Epidermal melanocyte (primary cell): ENCODE results near the gene FOS.
A peak's percentile ranks its signal among the peaks of the same experiment; 100 is the strongest.
"Not testable (repeated sequence)": the region's sequence is repeated elsewhere in the genome, so short reads cannot be mapped to it uniquely, and the experiment has no call there.

ENCODE experiments used
- DNase-seq: peaks from one replicate; pipeline ENCODE4 v3.0.0; 2011; ENCODE audit warnings: low spot score; ENCODE audit not compliant: insufficient read length

The FOS gene

DNA sequence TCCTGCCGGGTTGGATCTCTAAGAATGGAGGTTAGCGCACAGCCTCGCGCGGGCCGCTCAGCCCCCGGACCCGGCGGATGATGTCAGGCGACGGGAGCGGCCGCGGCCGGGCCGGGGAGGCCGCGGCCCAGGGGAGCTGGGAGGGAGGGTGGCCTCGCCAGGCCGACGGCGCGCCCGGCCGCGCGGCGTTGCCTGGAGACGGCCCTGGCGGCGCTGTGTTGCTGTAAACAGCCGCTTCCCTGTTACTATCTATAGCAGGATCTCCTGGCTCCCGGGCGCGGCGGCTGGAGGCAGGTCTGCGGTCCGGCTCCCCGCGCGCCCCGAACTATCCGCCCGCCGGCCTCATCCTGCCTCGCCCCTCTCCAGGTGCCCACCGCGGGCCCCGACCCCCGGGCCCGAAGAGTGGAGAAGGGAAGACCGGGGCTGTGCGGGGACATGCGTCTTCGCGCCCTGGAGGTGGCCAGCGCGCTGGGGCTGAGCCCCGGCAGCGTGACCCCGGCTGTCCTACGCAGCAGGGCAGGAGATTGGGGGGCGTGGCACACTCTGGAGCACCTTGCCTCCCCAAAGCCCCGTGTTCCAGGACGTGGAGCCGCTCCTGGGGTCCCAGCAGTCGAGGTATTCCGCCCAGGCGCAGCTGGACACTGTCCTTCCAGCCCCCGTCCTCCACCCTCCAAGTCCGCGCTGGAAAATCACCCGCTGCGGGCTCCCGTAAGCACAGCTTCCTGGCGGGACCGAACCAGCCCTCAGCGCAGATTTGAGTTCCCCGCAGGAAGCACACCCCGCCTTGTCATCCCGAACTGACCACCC is 1.4 kb upstream of the FOS start:
- DNase-seq = peak; percentile 54

DNA sequence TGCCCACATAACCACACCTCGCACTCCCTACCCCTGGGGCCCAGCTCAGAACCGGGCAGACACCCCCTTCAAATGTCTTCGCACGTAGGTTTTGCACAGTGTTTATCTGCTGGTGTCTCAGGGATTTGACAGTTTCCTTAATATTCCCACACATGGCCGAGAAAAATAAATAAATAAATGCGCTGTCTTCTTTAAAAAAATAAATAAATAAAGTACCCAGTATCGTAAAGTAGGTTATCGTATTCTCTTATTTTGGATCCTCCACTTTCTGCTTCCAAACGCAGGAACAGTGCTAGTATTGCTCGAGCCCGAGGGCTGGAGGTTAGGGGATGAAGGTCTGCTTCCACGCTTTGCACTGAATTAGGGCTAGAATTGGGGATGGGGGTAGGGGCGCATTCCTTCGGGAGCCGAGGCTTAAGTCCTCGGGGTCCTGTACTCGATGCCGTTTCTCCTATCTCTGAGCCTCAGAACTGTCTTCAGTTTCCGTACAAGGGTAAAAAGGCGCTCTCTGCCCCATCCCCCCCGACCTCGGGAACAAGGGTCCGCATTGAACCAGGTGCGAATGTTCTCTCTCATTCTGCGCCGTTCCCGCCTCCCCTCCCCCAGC is 710 bp upstream of the FOS start:
- no peak for DNase-seq

GRCh38 chr14:75279153-75279762 is 630 bp downstream of the FOS start:
- DNase-seq = peak; percentile 21

- DNase-seq = no peak
These were observed 1.2 kb downstream of the FOS start for GRCh38 chr14:75279763-75280290.

- DNase-seq = no peak
These were observed 1.7 kb downstream of the FOS start for GRCh38 chr14:75280291-75280830.

GRCh38 chr14:75280831-75281653 is 2.4 kb downstream of the FOS start:
- DNase-seq = no peak

GRCh38 chr14:75281654-75282019 is 3.0 kb downstream of the FOS start:
- no peak for DNase-seq

GRCh38 chr14:75282170-75282554 is 3.5 kb downstream of the FOS start:
- no peak for DNase-seq

DNA sequence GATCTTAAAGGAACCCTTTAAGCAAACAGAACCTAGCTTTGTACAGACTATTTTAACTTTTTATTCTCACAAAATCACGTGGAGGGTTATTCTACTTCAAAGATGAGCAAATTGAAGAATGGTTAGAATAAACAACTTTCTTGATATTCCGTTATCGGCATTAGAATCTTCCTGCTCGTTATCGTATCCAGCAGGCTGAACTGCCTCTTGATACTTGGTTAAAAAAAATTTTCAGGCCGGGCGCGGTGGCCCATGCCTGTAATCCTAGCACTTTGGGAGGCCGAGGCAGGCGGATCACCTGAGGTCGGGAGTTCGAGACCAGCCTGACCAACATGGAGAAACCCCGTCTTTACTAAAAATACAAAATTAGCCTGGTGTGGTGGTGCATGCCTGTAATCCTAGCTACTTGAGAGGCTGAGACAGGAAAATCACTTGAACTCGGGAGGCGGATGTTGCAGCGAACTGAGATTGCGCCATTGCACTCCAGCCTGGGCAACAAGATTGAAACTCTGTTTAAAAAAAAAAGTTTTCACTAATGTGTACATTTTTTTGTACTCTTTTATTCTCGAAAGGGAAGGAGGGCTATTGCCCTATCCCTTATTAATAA is 4.0 kb downstream of the FOS start:
- not testable (repeated sequence) for DNase-seq

DNA sequence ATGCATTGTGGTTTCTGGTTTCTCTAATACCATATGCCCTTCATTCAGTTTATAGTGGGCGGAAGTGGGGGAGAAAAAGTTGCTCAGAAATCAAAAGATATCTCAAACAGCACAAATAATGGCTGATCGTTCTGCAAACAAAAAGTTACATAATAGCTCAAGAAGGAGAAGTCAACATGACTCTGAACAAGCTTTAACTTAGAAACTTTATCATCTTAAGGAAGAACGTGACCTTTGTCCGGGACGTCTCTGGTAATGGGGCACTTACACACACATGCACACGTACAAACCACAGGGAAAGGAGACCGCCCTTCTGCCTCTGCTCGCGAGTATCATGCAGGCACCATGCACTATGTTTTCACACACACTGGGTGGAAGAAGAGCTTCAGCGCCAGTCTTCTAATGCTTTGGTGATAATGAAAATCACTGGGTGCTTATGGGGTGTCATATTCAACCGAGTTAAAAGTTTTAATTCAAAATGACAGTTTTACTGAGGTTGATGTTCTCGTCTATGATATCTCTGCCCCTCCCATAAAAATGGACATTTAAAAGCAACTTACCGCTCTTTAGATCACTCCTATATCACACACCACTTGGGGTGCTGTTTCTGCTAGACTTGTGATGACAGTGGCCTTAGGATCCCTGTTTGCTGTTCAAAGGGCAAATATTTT is 4.7 kb downstream of the FOS start:
- DNase-seq = no peak

GRCh38 chr14:75283833-75284563 is 5.4 kb downstream of the FOS start:
- no peak for DNase-seq

- DNase-seq = no peak
These were observed 6.7 kb downstream of the FOS start for GRCh38 chr14:75285331-75285730.

- DNase-seq = no peak
These were observed 7.7 kb downstream of the FOS start for GRCh38 chr14:75286313-75286712.

- no peak for DNase-seq
These were observed 11.3 kb downstream of the FOS start for GRCh38 chr14:75289840-75290388.

DNA sequence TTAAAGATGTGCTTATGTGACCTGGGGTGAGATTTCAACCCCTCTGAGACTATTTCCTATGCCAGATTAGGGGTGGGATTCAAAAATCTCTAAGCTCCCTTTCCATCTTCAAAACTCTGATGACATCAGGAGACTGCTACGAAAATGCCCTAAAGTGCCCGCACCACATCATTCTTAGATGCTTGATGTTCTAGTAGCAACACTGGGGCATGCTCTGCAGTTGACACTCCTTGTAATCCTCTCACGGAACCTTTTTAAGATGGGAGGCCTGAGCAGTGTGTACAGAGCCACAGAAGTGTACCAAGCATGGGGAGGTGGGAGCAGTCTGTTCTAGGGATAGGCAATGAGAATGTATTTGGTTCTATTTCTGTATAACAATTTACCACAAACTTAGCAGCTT is 12.2 kb downstream of the FOS start:
- no peak for DNase-seq

GRCh38 chr14:75291331-75291730 is 12.7 kb downstream of the FOS start:
- DNase-seq = no peak

GRCh38 chr14:75292101-75292563 is 13.5 kb downstream of the FOS start:
- no peak for DNase-seq

DNA sequence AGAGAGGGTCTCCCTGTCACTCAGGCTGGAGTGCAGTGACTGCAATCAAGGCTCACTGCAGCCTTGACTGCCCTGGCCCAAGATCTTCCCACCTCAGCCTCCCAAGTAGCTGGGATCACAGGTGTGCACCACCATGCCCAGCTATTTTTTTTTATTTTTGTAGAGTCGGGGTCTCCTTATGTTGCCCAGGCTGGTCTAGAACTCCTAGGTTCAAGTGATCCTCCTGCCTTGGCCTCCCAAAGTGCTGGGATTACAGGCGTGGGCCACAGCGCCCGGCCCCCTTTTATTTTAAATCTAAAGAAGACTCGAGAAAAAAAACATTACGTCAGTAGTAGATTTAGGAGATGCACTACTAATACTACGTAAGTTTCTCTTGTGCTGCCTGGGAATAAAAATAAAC is 14.3 kb downstream of the FOS start:
- DNase-seq = no peak

- DNase-seq = peak; percentile 91
These were observed 15.5 kb downstream of the FOS start for GRCh38 chr14:75293920-75294648.
